ENCODE data around the gene DPT.
"Not testable (repeated sequence)": the region's sequence is repeated elsewhere in the genome, so short reads cannot be mapped to it uniquely, and the experiment has no call there.

DPT gene

DNA sequence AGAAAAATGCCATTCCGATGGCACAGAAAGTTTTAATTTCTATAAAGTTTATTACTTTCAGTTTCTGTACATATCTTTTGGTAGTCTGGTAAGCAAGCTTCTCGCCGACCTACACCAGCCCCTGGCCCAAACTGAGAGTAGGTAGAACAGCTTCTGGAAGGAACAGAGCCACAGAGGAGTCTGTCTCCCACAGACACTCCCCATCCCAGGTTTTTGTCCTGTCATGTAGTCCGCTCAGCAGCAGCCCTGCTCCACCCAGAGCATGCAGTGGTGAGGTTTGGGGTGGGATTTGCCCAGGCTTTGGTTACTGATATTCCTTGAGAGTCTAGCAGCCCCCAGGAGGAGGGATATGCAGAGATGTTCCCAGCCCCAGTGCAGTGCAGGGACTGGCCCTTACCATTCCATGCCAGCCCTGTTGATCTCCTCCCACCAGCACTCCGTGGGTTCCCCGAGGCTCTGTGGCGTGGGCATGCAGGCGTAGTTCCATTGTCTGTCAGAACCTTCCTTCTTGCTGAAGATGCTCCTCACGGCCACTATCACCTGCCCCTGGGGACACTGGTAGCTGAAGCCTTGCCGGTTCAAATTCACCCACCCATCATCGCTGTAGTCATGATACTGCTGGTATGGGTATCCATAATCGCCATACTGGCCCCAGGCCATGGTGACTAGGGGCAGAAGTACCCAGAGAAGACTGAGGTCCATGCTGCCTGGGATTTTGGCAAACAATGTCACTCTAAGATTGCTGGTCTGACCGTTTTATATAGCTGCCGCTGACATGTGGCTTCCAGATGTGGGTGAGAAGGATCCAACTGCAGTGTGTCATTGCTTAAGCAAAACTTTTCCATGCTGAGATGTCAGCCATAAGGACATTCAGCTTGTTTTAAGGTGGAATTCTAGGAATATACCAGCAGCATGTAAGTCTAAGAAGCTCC, at the start of gene DPT:
DPT (minus strand) TSS at position 734 of the 932 bp plus-strand sequence; CDS start at position 702, 32 bp downstream.
- no peaks in the 10 kb centered on the region for H3K9me3 Mint-ChIP-seq
- no peak within 1 kb of the TSS for H3K27ac Mint-ChIP-seq
- H3K4me3 Mint-ChIP-seq: no peak within 1 kb of the TSS

DNA sequence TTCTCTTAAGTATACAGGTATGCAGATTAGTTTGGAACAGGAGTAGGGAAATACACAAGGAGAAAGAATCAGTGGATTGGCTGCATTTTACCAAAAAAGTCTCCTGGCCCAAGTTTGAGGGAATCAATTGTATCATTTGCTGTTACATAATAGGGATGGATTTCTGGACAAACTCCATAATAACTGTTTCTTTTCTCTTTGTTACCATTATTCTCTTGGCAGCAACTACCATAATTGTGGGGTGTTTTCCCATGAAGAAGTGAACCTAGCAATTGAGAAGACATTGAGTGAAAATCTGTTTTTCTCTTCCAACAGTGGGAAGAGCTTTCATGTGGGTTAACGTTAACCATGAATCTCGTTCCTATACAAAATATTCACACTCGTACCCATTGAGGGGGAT, 46.4 kb upstream of the DPT start:
- Mint-ChIP-seq H3K27ac (no peak overlapping the region), H3K4me3 (no peak overlapping the region), H3K9me3 (no peaks in the 10 kb centered on the region), H3K27me3 (ENCODE audit: low read depth) (peaks cover 14% of the 10 kb centered on the region), H3K36me3 (ENCODE audit: low read depth) (no peaks in the 10 kb centered on the region), H3K4me1 (ENCODE audit: low read depth) (no peaks in the 10 kb centered on the region)

More for the DNA sequence above, at the start of gene DPT:
- no peaks in the 10 kb centered on the region for H3K36me3 Mint-ChIP-seq (ENCODE audit: low read depth)
- H3K27me3 Mint-ChIP-seq (ENCODE audit: low read depth): peaks cover 9% of the 10 kb centered on the region
- H3K4me1 Mint-ChIP-seq (ENCODE audit: low read depth): peaks cover 4% of the 10 kb centered on the region

DNA sequence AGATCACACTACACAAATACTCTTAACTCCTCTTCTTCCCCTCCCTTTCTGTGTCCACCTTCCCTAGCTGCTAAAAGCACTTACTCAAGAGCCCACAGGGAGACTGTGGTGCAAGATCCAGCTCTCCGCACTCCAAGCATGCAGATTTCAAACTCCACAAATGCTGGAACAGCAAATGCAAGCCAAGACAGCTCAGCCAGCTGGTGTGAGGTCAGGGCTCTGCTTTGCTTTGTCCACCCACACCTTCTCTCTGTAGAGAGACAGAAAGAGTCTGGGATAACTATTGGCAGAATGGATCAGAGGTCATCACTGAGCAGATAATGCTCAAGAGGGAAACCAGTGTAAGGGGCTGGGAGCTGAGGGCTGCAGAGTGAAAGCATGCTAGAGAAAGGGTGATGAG, 45.2 kb upstream of the DPT start:
- H3K4me1 Mint-ChIP-seq (ENCODE audit: low read depth): no peaks in the 10 kb centered on the region
- no peak overlapping the region for H3K4me3 Mint-ChIP-seq
- no peaks in the 10 kb centered on the region for H3K36me3 Mint-ChIP-seq (ENCODE audit: low read depth)
- no peaks in the 10 kb centered on the region for H3K9me3 Mint-ChIP-seq
- H3K27me3 Mint-ChIP-seq (ENCODE audit: low read depth): peaks cover 11% of the 10 kb centered on the region
- no peak overlapping the region for H3K27ac Mint-ChIP-seq

DNA sequence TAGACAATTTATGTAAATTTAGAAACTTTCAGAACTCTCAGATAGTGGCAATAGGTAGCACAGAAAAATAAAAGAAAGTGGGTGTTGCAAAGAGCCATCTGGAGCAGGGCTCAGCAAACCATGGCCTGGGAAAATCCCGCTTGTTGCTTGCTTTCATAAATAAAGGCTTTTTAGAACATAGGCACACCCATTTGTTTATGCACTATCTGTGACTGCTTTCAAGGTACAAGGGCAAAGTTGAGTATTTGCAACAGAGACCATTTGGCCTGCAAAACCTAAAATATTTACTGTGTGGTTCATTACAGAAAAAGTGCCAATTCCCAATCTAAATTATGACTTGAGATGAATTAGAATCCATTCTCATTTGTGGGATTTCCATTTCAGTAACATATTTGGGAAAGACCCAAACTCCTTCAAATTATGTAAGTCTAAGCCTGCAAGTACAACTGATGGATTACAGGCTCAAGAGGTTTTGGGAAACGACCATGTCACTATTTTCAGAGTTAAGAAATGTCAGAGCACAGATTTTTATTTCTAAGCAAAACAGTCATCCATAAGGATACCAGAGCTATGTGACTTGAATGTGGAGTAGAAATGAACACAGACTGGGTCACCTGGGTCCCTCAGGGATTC, 43.5 kb upstream of the DPT start:
- Mint-ChIP-seq H3K4me1 (ENCODE audit: low read depth) (no peaks in the 10 kb centered on the region), H3K9me3 (no peaks in the 10 kb centered on the region), H3K4me3 (no peak overlapping the region), H3K36me3 (ENCODE audit: low read depth) (no peaks in the 10 kb centered on the region), H3K27me3 (ENCODE audit: low read depth) (no peaks in the 10 kb centered on the region), H3K27ac (no peak overlapping the region)

DNA sequence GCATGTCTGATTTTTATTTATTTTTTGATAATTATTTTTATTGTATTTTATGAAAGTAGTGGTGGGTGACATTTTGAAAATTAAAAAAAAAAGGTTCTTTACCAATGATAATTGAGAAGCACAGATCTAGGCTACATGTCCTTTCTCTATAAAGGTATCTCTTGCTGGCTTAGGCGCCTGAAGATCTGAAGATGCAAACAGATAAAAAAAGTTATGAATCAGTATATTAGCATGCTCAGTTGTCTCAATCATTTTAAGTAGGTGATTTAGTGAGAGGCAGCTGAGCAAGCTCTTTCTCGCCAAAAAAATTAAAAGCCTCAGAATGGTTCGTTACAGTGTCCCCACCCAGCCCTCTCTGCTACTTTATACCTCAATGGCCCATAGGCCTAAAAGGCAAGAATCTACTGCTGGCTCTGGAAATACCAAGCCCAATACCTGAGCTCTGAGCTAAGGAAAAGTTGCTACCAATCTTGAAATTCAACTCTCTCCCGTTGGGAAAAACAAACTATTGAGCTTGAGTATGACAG, 42.2 kb upstream of the DPT start:
- Mint-ChIP-seq H3K4me1 (ENCODE audit: low read depth) (no peaks in the 10 kb centered on the region), H3K9me3 (no peaks in the 10 kb centered on the region), H3K4me3 (no peak overlapping the region), H3K27me3 (ENCODE audit: low read depth) (no peaks in the 10 kb centered on the region), H3K36me3 (ENCODE audit: low read depth) (no peaks in the 10 kb centered on the region), H3K27ac (no peak overlapping the region)

DNA sequence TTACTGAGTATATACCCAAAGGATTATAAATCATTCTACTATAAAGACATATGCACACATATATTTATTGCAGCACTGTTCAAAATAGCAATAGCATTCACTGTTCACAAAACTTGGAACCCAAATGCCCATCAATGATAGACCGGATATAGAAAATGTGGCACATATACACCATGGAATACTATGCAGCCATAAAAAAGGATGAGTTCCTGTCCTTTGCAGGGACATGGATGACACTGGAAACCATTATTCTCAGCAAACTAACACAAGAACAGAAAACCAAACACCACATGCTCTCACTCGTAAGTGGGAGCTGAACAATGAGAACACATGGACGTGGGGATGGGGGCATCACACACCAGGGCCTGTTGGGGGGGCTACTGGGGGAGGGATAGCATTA, 40.9 kb upstream of the DPT start:
- not testable (repeated sequence) for H3K27ac Mint-ChIP-seq; H3K9me3 Mint-ChIP-seq; H3K36me3 Mint-ChIP-seq (ENCODE audit: low read depth); H3K4me1 Mint-ChIP-seq (ENCODE audit: low read depth); H3K27me3 Mint-ChIP-seq (ENCODE audit: low read depth); H3K4me3 Mint-ChIP-seq

DNA sequence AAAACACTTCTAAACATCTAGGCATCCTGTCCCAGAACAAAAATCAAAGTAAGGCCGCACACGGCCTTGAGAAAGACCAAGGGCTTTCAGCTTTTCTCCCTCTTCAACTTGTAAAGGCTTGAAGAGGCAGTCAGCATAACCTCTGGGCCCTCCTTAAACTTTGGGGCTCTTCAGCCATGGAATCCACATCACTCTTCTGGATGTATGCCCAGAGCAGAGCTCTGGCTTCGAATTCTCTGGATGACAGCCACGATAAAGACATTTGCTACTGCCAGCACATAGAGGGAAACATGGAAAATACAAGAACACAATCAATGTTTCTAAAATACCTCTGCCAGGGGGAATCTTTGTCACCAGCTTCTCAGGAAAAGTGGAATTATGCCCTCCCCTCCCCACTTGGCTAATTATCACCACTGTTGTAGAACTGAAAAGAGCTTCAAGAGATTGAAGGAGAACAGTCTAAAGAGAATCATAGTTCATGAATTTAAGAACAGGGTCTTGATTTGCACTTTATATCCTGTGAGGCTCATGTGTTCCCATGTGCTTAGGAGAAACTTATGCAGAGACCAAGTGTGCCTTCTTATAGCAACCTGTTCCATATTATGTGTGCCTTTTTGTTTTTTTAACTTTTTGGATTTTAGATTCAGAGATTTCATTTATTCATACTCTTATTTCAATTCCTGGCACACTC, 39.0 kb upstream of the DPT start:
- Mint-ChIP-seq H3K4me3 (no peak overlapping the region), H3K4me1 (ENCODE audit: low read depth) (no peaks in the 10 kb centered on the region), H3K27me3 (ENCODE audit: low read depth) (peaks cover 5% of the 10 kb centered on the region), H3K36me3 (ENCODE audit: low read depth) (no peaks in the 10 kb centered on the region), H3K27ac (no peak overlapping the region), H3K9me3 (no peaks in the 10 kb centered on the region)

DNA sequence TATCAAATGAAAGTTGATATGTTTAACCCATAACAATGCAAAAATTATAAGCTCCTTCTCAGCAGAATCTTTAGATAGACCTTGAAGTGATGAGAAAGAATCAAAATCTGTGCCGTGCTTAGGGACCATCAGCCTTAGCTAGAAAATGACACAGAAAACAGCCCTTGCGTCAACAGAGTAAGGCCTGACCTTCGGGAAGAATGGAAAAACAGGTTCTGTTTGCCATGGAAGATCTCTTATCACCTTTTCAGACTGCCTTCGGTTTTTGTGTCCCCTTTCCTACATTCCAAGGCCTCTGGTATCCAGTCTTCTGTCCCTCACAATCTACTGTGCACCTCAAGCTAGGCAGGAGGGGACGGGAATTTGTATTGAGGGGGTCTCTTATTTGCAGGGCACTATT, 37.6 kb upstream of the DPT start:
- Mint-ChIP-seq H3K4me1 (ENCODE audit: low read depth) (no peaks in the 10 kb centered on the region), H3K9me3 (no peaks in the 10 kb centered on the region), H3K27ac (no peak overlapping the region), H3K36me3 (ENCODE audit: low read depth) (no peaks in the 10 kb centered on the region), H3K27me3 (ENCODE audit: low read depth) (peaks cover 5% of the 10 kb centered on the region), H3K4me3 (no peak overlapping the region)

DNA sequence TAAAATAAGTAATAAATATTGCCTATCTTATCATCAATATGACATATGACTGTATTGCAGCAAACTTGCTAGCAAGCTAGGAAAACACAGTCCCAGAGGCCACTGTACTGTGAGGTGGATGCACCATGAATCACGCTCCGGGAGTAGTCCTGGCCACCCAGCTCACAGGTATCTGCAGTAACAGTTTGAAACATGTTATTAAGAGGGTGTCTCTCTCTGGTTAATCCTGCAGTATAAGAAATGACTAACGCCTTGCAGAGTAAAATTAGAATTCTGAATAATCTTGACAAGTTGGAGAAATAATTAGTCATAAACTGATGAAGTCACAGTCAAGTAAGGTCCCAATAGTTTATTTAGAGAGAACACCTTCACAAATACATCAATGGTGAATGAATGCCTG, 34.0 kb upstream of the DPT start:
- no peak overlapping the region for H3K27ac Mint-ChIP-seq
- no peaks in the 10 kb centered on the region for H3K9me3 Mint-ChIP-seq
- no peaks in the 10 kb centered on the region for H3K36me3 Mint-ChIP-seq (ENCODE audit: low read depth)
- H3K4me1 Mint-ChIP-seq (ENCODE audit: low read depth): no peaks in the 10 kb centered on the region
- peaks cover 5% of the 10 kb centered on the region for H3K27me3 Mint-ChIP-seq (ENCODE audit: low read depth)
- H3K4me3 Mint-ChIP-seq: no peak overlapping the region

DNA sequence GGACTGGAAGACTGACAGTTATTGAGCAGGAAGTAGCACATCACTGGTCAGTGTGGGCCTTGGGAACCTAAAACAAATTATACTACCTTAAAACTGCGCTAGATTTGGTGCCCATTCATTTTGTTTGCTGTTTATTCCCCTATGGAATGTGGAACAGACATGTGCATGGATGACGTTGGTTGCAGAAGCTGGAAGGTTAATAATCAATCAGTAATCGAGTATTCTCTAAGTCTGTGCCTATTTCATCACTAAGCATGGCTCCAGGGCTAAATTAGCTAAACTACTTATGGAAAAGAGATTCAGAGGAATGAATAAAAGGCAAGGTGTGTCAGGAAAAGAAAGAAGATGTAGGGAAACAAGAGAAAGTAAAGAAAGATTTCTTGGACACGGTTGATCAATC, 33.5 kb upstream of the DPT start:
- Mint-ChIP-seq H3K4me3 (no peak overlapping the region), H3K9me3 (no peaks in the 10 kb centered on the region), H3K27me3 (ENCODE audit: low read depth) (peaks cover 5% of the 10 kb centered on the region), H3K4me1 (ENCODE audit: low read depth) (no peaks in the 10 kb centered on the region), H3K27ac (no peak overlapping the region), H3K36me3 (ENCODE audit: low read depth) (no peaks in the 10 kb centered on the region)

DNA sequence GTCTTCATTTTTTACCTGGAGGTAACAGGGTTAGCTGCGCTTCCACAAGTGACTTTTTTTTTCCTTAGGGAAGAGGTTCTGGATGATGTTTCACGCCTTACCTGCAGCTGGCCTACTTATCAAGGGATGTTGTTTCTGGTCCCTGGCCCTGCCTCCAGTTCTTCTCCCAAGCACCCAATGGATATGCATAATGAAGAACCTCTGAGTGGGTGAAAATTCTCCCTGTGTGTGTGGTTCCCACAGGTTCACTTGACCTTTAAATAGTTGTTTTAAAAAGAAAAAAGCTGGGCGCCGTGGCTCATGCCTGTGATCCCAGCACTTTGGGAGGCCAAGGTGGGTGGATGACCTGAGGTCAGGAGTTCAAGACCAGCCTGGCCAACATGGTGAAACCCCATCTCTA, 31.8 kb upstream of the DPT start:
- H3K36me3 Mint-ChIP-seq (ENCODE audit: low read depth): no peaks in the 10 kb centered on the region
- H3K27ac Mint-ChIP-seq: no peak overlapping the region
- peaks cover 8% of the 10 kb centered on the region for H3K27me3 Mint-ChIP-seq (ENCODE audit: low read depth)
- no peaks in the 10 kb centered on the region for H3K4me1 Mint-ChIP-seq (ENCODE audit: low read depth)
- H3K4me3 Mint-ChIP-seq: no peak overlapping the region
- no peaks in the 10 kb centered on the region for H3K9me3 Mint-ChIP-seq

DNA sequence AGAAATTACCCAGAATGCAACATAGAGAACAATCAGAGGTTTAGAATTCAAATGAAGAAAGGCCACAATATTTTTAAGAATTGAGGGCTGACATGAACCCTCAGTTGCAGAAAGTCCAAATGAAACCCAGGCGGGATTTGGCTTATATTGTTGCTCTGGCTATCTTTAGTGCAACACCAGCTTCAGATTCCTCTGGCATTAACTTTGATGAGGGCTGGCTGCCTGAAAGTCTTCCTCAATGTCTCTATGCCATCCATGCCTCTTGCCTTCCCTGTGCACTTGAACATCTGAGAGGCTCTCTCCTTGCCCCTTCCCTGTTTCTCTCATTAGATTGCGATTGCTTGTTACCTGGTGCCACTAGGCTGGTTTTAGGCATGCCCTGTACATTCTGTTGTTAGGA, 31.2 kb upstream of the DPT start:
- Mint-ChIP-seq H3K9me3 (no peaks in the 10 kb centered on the region), H3K4me3 (no peak overlapping the region), H3K27me3 (ENCODE audit: low read depth) (peaks cover 8% of the 10 kb centered on the region), H3K36me3 (ENCODE audit: low read depth) (no peaks in the 10 kb centered on the region), H3K4me1 (ENCODE audit: low read depth) (no peaks in the 10 kb centered on the region), H3K27ac (no peak overlapping the region)

DNA sequence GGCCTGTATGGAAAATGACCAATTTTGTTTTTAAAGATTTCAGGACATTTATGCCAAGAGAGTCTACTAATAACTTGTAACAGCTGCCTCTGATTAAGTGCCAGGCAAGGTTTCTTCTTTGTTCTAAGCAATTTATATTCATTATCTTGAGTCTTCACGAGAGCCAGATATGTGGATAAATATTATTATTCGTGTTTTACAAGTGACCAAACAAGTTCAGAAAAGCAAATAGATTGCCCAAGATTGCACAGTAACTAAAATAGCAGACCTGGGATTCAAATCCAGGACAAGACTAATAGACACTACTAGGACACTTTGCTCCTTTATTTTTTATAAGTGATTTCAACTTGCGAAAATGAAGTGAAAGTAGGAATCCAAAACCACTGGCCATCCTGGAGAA, 30.1 kb upstream of the DPT start:
- peaks cover 3% of the 10 kb centered on the region for H3K27me3 Mint-ChIP-seq (ENCODE audit: low read depth)
- no peak overlapping the region for H3K4me3 Mint-ChIP-seq
- no peaks in the 10 kb centered on the region for H3K36me3 Mint-ChIP-seq (ENCODE audit: low read depth)
- H3K4me1 Mint-ChIP-seq (ENCODE audit: low read depth): no peaks in the 10 kb centered on the region
- H3K27ac Mint-ChIP-seq: no peak overlapping the region
- H3K9me3 Mint-ChIP-seq: no peaks in the 10 kb centered on the region

DNA sequence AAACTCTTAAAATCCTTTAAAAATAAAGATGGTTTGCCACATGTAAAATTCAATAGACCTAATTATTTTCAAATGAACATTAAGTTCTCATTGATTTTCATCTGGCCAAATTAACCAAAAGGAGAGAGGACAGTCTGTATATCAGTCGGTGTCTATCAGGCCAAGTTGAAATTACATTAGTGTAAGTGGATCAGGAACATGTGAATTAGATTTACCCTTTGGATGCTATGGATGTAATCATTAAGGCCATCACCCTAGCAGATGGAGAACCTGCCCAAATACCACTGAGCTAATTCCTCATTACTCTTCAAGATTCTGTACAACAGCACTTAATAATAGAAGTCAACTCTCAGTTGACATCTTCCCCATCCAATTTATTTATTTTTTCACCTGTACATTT, 29.5 kb upstream of the DPT start:
- Mint-ChIP-seq H3K27ac (no peak overlapping the region), H3K9me3 (no peaks in the 10 kb centered on the region), H3K4me3 (no peak overlapping the region), H3K36me3 (ENCODE audit: low read depth) (no peaks in the 10 kb centered on the region), H3K4me1 (ENCODE audit: low read depth) (no peaks in the 10 kb centered on the region), H3K27me3 (ENCODE audit: low read depth) (peaks cover 3% of the 10 kb centered on the region)

Measured in T-helper 1 cell treated with Interleukin-12 subunit alpha and Interleukin-12 subunit beta and Interleukin-4 antibody, amounts not matched to agents 30 μg/mL and 1 μg/mL, for 36 hours (primary cell).